GM03348 (cell line): ENCODE results near the gene KCNK3.
"Not testable (repeated sequence)": the region's sequence is repeated elsewhere in the genome, so short reads cannot be mapped to it uniquely, and the experiment has no call there.

ENCODE experiments used
- DNase-seq: peaks from one replicate; pipeline ENCODE4 v3.0.0; 2012; ENCODE audit warnings: low spot score

Gene KCNK3

DNA sequence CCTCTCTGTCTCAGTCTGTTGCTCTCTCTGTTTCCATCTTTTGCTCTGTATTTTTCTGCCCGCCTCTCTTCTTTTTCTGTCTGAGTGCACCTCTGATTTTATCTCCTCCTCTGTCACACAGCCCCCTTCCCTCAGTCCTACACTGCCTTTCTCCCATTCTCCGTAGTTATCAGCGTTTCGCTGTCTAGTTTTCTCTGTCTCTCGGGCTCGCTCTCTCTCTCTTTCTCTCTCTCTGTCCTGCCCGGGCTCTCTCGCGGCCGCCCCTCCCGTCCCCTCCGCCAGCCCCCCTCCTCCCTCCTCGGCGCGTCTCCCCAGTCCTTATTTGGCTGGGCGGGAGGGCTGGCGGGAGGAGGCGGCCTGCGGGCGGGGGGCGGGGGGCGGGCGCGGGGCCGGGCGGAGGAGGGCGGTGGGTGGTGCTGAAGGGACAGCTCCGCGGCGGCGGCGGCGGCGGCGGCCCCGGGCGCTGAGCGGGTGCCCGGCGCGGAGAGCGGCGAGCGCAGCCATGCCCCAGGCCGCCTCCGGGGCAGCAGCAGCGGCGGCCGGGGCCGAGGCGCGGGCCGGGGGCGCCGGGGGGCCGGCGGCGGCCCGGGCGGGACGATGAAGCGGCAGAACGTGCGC lies at the start of gene KCNK3:
TSS of gene KCNK3 (plus strand) at position 444 of the 618 bp plus-strand sequence. CDS start at position 598, 154 bp downstream.
- DNase-seq, result peak; percentile 89

DNA sequence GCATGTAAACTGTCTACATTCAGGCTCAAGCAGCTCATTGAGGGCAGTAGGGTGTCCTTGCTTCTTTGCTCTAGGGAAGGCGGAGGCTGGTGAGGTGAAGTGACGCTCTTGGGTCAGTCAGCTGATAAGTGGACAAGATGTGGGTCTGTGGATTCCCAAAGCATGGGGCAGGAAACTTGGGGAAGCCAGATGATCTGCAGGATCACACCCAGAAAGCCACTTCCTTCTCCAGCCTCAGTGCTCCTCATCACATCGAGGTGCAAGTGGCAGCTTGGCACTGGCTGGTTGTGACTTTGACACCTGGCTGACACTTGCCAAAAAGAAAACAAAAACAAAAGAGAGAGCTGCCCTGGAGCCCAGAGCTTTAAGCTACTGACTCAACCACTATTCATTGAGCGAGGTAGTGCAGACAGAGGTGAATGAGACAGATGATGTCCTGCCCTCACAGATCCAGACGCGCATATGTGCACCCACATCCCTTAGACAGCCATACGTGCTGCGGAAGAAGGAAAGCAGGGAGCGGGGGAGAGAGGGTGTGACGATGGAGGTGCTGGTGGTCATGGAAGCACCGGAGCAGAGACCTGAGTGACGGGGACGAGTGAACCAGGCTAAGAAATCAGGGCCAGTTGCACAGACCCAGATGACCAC lies 48.2 kb upstream of the KCNK3 start:
- DNase-seq, result no peak

DNA sequence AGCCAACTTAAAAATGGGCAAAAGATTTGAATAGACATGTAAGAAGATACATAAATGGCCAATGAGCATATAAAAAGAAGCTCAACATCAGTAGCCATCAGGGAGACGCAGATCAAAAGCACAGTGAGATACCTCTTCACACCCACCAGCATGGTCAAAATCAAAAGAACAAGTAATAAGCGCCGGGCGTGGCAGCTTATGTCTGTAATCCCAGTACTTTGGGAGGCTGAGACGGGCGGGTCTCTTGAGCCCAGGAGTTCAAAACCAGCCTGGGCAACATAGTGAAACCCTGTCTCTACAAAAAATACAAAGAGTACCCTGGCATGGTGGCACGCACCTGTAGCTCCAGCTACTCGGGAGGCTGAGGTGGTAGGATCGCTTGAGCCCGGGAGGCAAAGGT lies 46.8 kb upstream of the KCNK3 start:
- no peak for DNase-seq

DNA sequence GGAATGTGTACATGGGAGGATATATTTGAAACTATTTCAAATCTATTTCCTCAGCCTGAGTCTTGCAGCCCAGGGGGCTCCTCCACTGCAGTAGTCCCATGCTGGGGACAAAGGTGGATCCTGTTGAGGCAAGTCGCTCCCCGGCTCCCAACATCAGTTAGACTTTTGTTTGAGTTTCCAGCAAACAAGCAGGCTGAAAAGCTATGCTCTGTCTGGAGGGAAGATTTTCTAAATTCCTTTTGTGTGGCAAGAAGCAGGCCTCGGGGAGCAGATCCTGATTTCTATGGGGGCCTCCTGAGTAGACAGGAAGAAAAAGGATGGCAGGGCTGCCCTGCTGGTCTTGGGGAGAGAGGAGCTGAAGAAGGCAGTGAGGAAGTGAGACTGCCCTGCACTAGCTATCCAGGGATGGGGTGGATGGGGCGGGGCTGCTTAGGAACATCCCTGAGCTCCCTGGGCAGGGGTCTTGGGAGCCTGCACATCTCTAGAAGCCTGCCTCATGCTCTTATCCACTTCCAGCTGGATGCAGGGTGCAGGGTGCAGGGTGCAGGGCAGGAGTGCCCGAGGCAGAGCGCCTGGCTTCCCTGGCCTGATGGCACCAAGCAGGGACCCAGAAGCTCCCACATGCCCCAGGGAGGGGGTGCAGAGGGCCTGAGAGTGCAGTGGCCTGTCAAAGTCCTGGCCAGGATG lies 45.4 kb upstream of the KCNK3 start:
- DNase-seq, result no peak

DNA sequence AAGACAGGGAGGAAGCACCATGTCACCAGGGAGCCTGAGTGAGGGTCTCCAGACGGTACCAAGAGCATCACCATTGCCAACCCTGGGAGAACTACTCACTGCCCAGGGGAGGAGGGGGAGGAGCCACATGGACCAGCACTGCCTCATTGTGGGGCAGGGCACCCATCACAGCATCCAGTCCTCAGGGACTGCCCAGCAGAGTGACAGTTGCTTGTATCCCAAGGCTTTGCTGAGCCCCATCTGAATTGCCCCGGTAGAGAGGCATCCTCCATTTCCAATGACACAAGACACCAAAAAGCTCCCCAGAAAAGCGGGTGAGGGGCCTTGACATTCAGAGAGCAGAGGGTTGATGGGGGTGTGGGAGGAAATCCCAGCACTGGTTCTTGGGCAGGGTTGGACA lies 44.5 kb upstream of the KCNK3 start:
- no peak for DNase-seq

DNA sequence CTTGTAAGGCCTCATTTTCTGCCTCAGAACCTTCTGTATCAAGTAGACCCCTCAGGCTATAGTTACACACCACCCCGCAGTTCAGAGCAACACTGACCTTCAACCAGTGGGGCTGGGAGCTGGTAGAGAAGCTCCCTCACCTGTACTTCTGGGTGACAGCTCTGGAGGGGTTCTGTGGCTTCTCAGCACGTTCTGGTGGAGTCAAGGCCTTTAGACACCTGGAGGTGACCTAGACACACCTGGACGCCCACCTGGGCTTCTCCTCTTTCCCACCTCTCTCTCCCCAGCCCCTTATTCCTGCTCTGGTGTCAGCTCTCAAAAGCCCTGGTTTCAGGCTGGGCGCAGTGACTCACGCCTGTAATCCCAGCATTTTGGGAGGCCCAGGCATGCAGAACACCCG lies 44.0 kb upstream of the KCNK3 start:
- no peak for DNase-seq

DNA sequence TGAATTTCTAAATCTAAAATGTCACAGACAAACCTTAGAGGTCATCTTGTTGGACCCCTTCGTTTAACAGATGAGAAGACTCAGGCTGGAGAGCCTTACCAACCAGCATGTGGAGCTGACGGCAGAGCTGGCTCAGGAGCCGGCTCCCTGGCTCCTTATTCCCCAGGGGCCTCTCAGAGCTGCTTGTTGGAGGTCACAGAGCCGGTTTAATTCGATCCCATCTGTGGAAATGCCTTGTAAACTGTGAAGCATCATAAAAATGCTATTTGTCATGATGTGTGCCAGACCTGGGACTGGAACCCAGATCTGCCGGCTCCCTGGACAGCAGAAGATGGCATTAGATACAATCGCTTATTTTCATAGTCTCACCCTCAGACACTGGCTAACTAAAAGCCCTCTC lies 43.2 kb upstream of the KCNK3 start:
- no peak for DNase-seq

DNA sequence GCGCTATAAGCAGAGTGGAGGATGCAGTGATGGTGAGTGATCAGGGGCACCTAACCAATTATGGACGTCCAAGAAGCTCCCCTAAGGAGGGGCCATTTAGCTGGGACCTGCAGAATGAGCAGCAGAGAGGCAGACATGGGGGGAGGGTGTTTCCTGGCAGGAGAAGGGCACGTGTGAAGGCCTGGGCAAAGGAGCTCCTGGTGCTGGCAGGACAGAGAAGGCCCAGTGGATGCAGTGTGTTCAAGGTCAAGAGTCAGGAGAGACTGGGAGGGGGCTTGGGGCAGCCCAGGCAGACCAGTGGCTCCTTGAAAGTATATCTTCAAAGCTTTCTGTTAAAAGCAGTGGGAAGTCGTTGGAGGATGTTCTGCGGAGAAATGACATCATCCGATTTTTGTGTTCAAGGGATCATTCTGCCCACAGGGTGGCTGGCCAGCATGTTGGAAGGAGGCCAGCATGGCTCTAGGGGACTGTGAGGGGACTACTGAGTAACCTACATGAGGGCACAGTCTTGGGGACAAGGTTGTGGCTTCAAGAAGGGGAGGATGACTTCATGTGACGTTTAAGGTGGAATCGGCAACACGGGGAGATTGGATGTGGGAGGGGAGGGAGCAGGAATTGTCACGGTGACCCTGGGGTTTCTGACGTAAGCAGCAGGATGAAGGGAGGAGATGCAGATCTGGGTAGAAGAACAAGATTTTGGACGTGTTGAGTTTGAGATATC lies 42.4 kb upstream of the KCNK3 start:
- no peak for DNase-seq

DNA sequence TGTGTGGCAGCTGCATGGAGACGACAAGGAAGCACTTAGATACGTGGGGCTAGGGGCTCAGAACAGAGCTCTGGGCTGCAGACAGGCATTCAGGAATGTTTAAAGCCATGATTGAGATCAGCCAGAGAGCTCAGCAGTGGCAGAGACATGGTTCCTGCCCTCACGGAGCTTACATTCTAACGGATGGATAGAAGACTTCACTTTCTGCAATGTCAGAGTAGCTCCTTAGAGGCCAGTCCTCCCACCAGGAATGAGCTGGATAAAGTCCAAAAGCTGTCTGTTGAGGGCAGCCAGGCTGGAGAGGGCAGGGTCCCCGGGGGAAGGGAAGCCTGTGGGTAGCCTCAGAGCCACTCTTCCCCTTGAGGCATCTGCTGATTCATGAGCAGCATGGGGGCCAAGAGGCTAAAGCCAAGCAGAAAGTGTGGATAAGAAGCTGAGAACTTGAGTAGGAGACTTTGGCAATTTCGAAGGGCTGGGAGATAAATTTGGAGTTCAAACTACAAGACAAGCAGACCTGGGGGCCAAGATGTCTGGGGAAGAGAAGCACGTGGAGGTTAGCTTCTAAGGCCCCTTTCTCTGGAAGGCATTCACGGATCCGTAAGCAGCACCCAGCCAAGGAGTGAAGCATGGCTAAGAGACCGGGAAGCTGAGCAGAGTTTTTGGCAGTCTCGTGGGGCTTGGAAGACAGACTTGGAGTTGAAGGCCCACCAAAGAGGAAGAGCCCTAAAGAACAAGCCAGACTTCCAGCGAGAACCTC lies 41.6 kb upstream of the KCNK3 start:
- DNase-seq, result no peak

DNA sequence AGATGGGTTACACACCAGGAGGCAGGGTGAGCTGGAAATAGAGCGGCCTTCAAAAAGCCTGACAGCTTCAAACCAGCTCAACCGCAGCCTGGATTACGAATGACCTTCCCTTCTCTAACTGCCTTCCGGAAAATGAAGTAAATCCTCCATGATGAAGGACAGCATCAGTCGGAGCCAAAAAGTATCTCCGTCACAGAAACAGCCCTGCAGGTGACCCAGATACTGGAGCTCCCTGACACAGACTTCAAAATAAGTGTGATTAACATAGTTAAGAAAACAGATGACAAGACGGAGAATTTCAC lies 41.1 kb upstream of the KCNK3 start:
- DNase-seq, result no peak

DNA sequence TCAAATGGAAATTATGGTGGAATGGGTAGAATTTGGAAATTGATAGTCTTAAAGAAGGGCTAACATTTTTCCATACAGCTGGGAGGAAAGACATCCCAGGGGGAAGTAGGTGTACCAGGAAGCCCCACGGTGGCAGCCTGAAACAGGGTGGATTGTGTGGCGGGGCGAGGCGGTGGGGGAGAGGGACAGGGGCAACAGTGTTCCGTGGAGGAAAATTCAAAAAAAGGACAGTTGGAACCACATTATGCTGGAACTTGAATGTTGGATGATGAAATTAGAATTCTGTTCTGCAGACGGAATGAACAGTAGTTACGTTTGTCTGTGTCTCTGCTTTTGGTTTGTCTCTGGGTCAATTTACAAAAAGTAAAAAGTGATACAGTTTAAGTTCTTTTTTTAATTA lies 40.7 kb upstream of the KCNK3 start:
- DNase-seq, result no peak

DNA sequence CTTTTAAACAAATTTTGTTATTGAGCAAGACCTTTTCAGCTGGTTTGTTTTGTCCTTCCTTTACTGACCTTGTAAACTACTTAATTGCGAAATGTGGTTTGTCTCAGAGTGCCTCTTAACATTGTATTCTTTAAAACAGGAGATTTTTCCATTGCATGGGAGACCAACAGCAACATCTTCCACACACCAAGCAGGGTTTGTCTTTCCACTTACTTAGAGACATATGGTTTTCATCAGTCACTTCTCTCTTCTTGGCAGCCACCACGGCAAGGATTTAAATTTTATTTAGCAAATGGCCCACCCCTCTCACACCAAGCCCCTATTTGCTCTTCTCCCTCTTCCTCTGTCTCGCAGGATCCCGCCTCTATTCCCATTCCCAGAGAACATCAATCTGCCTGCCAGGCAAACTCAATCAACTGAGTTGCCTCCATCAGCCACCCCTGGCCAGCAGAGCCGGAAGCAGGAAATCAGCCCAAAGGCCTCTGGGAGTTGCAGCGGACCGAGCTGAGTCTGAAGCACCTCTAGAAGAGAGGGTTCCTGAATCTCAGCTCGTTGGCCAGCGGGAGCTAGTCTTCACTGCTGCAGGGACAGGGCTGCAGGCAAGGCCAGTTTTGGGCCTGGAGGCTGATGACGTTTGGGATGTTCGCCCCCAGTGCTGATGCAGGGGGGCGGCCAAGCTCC lies 40.0 kb upstream of the KCNK3 start:
- DNase-seq, result peak; percentile 59

DNA sequence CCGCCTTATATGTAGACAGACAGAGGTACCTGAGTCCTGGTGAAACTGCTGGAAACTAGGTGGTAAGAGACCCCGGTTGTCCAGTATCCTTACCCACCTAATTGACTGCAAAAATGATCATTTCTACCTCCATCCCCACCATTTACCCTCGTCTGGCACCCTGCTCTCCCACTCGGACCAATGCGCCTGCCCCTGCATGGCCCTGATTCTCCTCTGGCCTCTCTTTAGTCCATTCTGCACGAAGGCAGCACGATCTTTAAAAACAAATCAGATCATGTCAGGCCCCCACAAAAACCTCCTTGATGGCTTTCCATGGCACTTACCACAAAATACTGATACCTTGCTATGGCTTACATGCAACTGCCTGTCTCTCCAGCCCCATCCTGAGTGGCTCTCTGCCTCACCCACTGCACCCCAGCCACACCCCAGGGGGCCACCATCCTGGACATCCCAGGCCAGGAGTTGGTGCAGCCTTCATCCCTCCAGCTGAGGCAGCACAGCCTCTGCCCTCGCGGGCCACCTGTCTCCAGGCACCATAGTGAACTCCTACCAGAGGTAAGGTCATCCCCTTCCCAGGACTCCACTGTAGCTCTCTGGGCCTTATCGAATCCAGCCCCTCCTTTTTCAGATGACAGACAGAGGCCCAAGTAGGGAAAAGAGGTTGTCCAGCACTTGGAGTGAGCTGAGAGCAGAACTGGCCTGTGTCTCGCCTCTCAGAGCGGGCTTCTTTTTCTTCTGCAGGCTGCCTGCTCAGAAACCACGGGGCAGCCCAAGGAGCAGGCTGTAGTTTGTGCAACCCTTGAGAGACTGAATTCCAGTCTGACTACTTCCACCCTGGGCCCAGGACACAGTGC lies 39.1 kb upstream of the KCNK3 start:
- DNase-seq, result no peak

DNA sequence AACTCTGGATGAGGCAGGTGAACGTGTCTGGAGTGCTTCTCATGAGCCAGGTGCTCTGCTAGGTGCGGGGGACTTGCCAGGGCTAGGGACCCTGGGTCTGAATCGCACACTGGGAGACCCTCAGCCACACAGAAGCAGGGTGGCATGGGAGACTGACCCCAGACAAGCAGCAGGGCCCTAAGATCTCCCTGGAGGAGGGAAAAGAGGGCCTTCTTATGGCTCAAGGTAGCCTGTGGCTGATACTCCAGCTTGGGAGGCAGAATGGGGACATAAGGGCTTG lies 38.5 kb upstream of the KCNK3 start:
- no peak for DNase-seq

DNA sequence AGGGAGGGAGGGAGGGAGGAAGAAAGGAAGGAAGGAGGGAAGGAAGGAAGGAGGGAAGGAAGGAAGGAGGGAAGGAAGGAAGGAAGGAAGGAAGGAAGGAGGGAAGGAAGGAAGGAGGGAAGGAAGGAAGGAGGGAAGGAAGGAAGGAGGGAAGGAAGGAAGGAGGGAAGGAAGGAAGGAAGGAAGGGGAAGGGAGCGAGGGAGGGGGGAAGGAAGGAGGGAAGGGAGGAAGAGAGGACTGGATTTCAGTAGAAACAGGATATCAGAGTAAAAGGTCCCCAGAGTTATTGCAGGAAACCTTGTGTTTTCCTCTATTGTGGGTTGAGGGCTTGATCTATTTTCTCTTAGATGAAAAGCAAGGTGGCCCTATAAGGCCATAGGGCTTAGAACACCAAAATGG lies 37.4 kb upstream of the KCNK3 start:
- not testable (repeated sequence) for DNase-seq

DNA sequence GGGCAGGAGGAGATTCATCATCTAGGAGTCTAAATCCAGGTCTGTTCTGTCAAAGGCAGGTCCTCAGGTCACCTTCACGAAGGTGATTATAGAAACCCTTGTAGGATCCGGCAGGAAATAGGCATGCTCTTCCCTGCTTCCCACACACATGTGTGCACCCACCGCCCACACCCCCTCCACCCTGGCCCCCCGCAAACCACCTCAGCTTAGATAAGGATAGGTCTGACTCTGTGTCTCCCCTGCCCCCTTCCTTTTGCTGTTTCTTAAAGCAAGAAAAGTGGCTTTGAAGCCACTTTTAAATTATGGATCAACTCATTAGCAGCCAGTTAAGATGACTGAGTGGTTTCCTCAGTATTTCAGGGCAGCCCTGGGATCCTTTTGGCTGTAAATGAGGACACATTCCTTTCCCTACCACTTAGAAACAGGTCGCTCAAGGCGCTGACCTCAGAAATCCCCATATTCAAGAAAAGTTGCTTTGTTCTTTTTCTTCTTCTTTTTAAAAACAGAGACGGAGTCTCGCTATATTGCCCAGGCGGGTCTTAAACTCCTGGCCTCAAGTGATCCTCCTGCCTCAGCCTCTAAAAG lies 36.8 kb upstream of the KCNK3 start:
- DNase-seq, result no peak

DNA sequence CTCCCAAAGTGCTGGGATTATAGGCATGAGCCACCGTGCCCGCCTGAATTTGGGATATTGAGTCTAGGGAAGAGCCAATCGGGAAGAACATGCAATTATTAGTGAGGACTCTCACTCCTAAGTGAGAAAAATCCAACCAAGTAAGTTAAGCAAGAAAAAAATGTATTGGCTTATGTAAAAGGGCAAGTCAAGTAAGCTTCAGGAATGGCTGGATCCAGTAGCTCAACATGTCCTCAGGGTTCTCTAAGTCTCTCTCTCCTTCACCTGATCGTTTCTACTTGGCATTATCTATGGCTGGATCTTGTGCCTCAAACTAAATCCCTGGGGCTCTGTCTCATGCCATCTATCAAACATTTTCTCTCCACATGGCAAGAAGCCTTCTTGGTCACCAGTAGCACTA lies 35.3 kb upstream of the KCNK3 start:
- DNase-seq, result no peak

DNA sequence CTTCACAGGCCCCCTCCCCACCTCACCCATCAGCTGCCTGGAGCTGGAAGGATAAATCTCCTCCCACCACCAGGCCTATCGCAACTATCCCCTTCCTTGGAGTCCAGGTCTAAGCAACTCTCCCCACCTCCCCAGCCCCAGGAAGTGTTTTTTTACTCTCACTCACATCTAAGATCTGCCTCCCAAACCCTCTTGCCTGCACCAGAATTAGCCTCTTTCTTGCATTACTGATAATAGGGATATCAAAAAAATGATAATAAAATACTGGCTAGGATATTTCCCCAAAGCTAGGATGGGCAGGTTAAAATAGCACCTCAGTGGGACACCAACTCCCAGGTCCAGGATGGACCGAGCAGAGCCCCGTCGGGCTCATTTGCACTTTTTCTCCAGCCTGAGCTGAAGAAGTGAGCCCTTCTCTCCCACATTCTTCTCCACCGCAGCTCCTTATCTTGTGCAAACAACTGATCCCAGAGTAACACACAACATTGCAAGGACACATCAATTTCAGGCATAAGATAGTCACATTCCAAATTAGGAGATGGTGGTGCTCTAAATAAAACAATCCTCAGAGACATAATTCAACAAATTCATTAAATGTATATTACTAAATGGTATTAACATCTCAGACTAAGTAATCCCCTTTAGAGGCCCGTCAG lies 33.7 kb upstream of the KCNK3 start:
- no peak for DNase-seq

DNA sequence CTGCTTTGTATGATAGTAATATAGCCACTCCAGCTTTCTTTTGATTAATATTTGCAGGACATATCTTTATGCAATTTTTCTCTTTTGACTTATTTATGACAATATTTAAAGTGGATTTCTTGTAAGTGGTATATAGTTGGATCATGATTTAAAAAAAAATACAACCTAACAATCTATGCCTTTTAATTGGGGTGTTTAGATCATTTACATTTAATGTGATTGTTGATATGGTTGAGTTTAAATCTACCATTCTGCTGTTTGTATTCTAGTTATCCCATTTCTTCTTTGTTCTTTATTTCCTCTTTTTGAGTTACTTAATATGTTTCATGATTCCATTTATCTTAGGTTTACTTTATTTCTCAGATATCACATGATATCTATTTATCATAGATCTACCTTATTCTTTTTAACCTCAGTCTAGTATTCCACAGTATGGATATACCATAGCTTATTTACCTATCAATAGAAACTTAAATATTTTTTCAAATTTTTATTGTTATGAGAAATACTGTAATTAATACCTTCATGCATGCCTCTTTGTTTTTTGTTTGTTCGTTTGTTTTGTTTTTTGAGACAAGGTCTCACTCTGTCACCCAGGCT lies 32.1 kb upstream of the KCNK3 start:
- DNase-seq, result no peak

DNA sequence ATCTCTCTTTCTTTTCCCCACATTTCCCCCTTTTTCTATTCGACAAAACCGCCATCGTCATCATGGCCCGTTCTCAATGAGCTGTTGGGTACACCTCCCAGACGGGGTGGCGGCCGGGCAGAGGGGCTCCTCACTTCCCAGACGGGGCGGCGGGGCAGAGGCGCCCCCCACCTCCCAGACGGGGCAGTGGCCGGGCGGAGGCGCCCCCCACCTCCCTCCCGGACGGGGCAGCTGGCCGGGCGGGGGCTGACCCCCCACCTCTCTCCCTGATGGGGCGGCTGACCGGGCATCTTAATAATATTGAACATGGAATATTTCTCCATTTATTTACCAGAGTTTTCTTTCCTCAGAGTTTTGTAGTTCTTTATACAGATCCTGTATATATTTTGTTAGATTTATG lies 27.2 kb upstream of the KCNK3 start:
- DNase-seq, result not testable (repeated sequence)
